Neural progenitor cell (in vitro differentiated cells): ENCODE data around the gene OBP2A.

Source experiments
- CTCF ChIP-seq: fragments of 200-600 bp; sonication (generic); IDR thresholded peaks from 2 replicates; pipeline ENCODE4 v1.5.1; 2017; ENCODE audit warnings: antibody characterized with exemption, mild to moderate bottlenecking
- EZH2 ChIP-seq: fragments of 200-600 bp; sonication (generic); IDR thresholded peaks from 2 replicates; pipeline ENCODE4 v1.6.1; 2017; ENCODE audit warnings: antibody characterized with exemption, mild to moderate bottlenecking, moderate library complexity
- EZH2phosphoT487 ChIP-seq: fragments of 200-600 bp; sonication (generic); IDR thresholded peaks from 2 replicates; pipeline ENCODE4 v1.6.1; 2017; ENCODE audit warnings: antibody characterized with exemption

DNA sequence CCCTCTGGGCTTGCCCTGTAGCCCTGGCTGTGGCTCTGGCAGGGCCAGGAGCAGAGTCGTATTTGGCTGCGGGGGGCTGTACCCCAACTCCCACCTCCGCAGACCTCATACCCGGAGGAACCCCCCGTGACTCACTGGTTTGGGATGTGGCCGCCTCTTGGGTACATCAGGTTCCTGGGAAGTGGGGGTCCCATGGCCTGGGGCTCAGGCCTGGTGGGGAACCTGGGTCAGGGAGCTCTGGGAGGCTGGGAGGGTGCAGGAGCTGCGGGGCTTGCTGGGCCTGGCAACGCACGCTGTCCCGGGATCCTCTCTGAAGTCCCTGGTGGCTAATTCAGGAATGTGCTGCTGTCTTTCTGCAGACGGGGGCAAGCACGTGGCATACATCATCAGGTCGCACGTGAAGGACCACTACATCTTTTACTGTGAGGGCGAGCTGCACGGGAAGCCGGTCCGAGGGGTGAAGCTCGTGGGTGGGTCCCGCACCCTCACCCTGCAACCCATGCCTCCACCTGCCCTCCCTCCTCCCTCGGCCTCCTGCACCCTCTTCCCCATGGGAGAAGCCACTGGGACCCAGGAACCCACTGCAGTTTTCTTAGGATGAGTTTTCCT lies 22.3 kb upstream of the OBP2A start:
- no peak for TF ChIP-seq CTCF
- TF ChIP-seq EZH2phosphoT487 = no peak
- no peak for TF ChIP-seq EZH2
